UCSD-AML1 (cell line): ENCODE measurements around the gene ZFYVE26.
A peak's percentile ranks its signal among the peaks of the same experiment; 100 is the strongest.

ENCODE experiments used
- DNase-seq: peaks from one replicate; lab custom pipeline; 2025; ENCODE audit not compliant: unreplicated experiment; lab: John Stamatoyannopoulos, UW

The ZFYVE26 gene

DNA sequence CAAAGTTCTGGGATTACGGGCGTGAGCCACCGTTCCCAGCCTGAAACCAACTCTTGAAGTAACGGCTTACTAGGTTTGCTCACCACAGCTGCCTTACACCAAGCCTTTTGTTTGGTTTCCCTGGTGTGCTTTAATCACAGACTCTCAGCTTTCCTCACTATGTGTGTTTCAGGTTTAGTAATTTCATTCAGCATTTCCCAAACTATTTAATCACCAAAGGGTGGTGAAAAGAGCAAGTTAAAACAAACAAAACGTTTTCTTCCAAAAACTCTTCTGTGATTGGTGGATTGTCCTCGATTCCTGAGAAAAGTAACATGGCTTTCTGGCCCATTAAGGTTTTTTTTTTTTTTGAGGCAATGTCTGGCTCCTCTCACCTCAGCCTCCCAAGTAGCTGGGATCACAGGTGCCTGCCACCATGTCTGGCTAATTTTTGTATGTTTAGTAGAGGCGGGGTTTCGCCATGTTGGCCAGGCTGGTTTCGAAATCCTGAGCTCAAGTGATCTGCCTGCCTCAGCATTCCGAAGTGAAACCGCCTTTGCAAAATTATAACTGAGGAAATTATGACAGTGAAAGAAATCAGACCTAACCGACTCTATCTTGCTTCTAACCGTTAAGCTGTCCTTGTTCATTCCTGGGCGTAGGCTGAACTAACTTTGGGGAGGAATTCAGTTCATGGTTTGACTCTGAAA lies 1.5 kb upstream of the ZFYVE26 start:
- DNase-seq: no peak

DNA sequence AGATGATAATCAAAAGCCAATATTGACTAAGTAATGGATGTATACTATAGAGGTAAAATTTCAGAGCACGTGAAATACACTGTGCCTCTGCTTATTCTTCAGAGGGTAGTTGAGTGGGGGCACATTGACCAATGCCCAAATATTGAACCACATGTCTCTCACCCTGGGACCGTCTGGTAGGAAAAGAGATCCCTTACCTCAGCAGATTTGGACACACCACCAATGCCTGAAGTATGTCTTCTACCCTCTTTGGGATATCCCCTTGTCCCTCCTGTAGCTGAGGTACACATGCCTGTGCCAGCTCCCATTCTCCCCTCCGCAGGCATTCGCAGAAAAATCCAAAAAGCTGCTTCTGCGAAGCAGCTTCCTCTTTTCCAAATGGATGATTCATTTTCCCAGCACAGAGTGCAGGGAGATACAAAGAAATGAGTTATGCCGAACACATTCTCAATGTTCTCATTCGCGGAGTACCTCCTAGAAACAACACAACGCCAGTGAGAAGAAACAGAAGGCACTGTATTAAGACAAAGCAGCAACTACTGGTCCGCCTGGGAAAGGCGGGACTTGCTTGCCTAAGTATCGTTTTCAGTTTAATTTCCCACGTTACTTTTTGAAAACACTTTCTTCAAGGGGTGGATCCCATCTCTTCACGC lies 691 bp downstream of the ZFYVE26 start:
- DNase-seq: no peak

DNA sequence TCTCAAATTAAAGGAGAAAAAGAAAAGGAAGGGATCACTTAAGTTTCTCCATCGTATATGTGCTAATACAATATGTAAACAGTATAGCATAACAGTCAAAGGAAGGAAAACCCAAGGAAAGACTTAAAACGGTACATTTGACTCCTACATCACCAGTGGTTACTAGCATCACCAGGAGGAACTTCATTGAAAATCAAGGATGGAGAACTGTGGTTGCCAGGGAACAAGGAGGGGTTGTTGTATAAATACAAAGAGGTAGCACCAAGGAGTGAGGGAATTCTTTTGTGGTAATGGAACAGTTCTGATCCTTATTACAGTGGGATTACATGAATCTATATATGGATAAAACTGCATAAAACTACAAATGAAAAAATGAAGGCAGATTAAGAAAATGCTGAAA lies 1.6 kb downstream of the ZFYVE26 start:
- DNase-seq: no peak

DNA sequence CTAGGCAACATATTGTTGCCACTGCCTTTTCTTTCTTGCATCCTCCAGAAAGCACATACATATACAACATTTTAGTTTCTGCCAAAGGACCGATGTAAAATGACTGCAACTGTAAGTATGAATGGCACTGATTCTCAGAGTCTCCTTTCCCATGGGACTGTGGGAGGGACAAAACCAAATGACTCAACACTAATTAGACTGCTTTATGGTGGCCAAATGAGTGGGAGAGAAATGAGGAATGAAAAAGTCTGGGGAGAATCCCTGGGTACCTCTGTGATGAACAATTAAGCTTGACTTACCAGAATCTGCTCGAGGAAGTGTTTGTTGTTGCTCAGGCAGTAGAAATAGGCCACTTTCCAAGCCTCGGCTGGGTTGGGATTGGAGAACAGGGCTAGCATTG lies 10.1 kb downstream of the ZFYVE26 start:
- no peak for DNase-seq

DNA sequence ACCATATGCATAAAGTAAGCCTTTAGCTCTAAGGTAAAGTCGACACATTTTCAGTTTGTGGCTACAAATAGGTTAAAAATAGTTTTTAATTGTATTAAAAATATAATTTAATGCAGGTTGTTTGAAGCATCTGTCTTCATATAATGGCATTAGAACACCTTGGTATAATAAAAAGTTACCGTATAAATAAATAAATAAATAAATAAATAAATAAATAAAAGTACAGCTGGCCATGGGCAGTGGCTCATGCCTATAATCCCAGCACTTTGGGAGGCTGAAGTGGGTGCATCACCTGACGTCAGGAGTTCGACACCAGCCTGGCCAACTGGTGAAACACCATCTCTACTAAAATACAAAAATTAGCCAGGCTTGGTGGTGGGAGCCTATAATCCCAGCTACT lies 15.6 kb downstream of the ZFYVE26 start:
- DNase-seq: no peak

DNA sequence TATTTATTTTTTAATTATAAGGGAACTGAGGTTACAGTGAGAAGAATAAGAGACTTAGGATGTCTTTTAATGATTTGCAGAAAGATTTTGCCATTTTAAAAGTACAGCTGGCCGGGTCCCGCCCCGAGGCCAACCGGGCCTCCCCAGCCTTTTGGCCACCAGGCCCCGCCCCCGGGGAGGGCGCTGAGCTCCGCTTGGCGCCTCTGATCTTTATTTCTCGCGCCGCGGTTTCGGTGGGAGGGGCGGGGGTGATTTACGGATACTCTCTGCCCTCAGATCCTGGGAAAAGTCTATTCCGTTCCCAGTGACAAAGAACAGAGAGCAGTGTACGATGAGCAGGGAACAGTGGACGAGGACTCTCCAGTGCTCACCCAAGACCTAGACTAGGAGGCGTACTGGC lies 17.7 kb downstream of the ZFYVE26 start:
- no peak for DNase-seq

DNA sequence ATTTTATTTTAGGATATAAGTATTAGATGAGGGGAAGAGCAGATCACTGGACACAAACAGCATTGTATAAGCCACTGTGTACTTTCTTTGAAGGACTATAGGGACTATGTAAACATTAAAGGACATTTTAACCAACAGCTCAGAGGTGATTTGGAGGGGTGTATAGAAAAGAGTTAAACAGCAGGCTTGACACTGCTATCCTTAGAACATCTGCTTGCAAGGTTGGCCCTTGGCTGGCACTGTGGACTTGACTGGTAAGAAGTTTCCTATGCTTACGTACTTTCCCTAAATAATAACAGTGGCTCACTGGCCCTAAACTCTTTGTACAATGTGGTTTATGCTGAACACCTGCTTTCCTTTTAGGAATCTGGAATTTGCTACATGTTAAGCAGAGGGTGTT lies 28.7 kb downstream of the ZFYVE26 start:
- no peak for DNase-seq

DNA sequence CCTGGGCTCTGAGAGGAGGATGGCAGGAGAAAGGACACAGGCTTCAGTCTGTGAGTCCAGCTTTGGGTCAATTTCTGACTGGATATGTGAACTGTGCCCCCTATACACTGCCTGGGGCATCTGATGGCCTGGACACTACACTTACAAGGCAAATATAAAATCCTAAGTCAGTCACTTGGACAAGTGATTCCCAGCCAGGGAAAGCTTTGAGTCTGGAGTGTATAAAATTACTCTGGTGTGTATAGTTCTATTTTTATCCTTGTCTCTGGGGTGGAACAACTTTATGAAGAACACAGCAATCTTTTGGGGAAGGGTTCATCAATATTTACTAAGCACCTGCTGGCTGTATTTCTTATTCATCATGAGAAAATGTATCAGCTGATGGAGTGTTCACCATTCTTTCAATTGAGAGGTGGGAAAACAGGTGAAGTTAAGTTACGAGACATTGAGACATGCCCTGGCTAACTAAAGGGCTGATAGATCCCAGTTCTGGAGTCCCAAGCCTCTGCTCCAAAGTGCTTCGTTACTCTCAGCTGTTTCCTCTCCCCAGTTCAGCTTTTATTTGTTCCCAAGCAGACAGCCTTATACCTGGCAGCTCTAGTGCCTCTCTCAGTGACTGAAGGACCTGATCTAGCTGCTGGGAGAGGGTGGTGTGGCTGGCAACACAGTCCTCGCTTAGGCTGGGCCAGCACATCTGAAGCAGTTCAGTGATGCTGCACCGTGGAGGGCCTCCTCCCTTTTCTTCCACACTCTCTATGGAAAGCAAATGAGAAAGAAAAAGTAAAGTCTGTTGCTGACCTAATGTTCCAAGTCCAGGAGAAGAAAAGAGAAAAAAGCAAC lies 30.9 kb downstream of the ZFYVE26 start:
- no peak for DNase-seq

DNA sequence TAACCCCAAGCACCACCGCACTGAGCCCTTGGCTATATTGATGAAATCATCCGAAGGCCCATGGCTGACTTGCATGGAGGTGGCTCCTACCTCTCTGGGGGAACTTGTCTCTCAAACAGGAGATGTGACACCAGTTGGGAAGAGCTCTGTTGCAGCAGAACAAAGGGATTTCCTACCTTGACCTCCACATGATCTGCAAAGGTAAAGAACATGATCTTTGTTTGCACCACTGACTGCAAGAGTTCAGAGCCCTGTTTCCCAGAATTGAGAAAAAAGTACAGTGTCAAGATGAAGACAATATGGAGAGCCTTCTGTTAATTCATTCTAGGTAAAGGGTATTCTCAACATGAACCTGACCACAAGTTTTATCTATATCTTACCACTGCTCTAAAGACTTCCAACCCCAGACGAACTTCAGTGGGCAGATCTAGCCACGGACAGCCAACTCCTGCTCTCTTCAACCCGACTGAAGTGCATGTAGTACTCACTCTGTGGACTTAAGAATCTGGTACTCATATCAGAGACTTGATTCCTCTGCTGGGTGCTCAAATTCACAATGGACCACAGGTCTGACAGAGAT lies 32.1 kb downstream of the ZFYVE26 start:
- no peak for DNase-seq

DNA sequence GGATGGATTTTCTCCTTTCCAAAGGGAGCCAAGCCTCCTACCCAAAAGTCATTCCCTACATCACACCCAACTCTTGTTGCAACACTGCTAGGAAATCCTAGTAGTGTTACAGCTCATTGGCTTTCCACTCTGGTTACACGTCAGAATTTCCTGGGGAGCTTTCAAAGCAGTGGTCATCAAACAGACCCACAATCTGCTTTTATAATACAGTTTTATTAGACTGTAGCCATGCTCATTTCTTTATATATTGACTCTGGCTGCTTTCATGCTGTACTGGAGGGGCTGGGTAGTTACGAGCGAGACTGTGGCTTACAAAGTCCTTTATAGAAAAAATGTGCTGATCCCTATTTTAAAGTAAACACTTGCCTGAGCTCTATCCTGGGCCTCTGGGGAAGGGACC lies 34.3 kb downstream of the ZFYVE26 start:
- no peak for DNase-seq

DNA sequence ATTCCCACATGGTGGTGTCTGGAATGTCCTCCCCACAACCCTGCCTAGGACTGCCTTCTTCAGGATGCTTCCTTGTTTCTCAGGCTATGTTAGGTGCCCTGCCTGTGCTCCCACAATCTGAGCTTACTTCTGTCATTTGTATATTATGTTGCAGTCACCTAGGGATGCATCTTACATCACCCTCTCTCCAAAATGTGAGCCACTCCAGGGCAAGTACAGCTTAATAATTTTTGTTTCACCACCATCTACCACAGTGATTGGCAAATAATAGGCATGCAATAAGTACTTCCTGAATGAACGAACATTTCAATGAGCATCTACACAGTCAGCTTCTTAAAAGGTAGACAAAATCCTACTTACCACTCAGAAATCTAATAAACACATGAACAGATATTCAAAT lies 37.6 kb downstream of the ZFYVE26 start:
- no peak for DNase-seq

DNA sequence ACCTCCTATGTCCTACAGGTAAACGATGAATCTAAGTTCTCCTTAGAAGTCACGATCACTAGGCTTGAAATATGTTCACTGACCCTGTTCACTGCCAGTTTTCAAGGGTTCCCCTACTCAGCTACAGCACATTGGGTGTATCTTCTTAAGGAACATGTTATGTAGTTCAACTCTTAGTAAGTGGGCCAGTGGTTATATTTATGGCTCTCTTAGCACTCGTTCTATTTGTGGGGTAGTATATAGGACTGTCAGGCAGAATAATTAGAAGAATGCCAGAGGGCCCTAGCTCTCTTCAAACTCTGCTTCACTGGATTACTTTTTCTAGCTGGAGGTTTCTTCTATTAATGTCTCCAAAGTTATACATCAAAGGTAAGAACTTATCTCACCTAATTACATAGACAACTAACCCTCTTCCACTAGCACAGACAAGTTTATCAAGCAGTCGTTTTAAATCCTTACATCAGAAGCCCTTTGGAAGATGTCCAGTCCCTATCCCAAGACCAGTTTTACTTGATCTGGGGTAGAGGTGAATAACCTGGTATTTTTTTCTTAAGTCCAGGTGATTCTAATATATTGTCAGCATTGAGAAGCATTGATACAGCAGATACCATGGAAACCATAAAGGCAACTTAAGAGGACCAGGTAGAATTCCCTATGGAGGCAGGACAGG lies 39.6 kb downstream of the ZFYVE26 start:
- DNase-seq: no peak

DNA sequence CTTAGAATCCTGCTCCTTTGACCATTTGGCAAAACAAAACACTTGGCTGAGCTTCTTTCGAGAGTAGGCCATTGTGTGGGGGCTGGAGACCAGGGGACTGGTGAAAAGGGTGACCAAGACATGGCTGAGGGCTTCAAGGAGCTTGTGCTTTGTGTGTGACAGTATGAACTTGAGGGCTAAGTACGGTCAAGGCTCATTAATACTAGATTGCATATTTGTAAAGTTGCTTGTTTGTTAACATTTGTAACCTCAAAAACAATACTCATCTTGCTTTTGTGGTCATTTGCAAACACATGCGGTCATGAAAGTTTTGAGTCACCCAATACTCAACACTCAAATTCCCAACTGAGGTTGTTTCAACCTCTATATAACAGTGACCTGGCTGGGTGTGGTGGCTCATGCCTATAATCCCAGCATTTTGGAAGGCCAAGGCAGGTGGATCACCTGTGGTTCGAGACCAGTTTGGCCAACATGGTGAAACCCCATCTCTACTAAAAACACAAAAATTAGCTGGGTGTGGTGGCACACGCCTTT lies 42.5 kb downstream of the ZFYVE26 start:
- no peak for DNase-seq

DNA sequence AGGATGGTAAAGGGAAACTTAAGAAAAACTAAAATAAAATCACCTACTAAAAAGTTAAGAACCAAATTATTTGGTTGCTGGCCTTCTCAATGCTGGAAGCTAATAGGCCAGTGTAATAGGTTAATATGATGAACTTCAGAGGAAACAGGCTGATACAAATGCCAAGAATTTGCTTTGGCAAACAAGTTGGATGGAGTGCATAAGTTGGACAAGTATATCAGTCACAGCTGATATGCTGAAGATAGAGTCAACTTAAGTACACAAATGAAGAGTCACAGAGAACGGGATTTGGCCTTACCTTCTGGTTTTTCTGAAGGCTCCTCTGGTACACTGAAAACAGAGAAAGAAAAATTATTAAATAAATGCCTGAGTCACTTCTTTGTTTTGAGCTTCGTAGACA lies 48.2 kb downstream of the ZFYVE26 start:
- DNase-seq: no peak

DNA sequence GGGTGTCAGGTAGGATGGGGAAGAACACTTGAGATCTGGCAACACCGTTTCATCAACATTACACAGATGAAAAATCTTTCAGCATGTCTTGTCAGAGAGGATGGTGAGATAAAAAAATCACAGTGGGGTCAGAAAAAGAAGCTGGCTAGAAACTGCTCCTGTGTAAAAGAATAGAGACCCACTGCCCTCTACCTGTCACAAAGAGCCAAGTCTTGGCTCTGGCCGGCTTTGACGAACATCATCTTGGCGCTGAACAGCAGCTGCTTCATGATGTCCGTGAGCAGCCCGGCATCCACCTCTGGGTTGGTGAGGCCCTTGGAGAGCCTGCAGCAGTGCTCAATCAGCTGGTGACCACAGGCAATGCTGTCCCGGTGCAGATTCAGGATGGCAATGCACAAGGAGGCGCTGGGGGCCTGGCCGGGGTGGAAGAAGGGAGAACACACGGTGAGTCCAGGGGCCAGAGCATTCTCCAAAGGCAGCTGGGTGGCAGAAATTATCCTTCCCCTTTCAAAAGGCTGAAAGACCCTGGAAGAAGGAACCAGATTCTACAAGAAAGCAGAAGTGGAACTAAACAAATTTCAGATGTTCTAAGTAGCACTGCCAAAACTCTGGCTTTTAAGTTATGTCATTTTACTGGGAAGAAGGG lies 50.2 kb downstream of the ZFYVE26 start:
- DNase-seq: no peak

DNA sequence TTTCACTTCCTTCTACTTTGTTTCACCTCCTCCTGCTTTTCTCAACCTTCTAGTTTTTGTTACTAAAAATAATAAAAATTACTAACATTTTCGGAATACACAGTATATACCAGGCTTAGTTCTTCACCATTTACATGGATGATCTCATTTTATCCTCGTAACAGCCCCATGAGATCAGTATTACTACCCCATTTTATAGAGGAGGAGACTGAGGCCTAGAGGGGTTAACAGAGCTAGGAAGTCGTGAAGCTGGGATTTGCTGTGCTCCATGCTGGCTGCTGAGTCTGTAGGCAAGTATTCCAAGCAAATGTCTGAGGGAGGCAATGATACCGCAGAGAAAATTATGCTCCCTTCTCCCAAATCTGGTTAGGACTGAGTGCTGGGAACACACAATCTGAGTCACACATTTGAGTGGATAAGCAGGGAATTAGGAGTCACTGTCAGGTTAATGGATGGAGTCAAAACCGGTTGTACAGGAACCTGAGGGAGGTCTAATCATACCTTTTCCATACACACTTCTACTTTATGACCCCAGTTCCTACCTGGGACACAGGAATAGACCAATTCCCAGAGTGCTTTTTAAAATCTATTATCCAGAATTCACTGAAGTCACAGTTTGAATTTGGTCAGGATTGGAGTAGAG lies 51.1 kb downstream of the ZFYVE26 start:
- DNase-seq: no peak

DNA sequence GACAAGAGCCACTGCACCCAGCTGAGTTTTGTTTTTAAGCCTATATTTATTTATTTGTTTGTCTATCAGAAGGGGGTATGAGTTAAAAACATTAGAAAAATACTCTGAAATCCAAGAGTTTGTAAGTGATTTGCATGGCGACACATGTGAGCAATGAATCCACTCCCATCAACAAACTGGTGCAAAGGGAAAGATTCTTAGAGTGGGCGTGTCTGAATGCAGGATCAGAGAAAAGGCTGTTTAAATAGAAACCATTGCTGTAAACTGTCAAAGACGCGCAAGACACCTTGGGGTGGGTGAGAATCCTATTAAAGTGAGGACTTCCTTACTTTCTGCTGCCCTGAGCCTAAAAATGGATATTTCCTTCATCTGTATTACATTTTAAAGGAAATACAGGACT lies 51.9 kb downstream of the ZFYVE26 start:
- no peak for DNase-seq

DNA sequence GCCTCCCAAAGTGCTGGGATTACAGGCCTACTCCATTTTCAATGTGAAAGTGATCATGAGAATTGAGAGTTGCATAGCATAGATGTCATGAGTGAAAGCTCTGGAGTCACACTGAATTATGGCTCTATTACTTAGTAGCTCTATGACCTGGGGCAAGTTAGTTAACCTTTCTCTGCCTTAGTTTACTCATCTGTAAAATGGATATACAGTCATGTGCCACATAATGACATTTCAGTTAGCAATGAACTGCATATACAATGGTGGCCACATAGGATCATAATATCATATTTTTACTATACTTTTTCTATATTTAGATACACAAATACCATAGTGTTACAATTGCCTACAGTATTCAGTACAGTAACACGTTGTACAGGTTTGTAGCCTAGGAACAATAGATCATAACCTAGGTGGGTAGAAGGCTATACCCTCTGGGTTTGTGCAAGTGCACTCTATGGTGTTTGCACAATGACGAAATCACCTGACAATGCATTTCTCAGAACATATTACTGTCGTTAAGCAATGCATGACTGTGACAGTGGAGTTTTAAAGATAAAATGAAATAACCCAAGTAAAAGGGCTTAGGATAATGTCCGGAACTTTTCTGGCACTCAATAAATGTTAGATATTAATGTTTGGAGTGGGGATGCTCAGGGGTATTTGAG lies 53.1 kb downstream of the ZFYVE26 start:
- no peak for DNase-seq

DNA sequence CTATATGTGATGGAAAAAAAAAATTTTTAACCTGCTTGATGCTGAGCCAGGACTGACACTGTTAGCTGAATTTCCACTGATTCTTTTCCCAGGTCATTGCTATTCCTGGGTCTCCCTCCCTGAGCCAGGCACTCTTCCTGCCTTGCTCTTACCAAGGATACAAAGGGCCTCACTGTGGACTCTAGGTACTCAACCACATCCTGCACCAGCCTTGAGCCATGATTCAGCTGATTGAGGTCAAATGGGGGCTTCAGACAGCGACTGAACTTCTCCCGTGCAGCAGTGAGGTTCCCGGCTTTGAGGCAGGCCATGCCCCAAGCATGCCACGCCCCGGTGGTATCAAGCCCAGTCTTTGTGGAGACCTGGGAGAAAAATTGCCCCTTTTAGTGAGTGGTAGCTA lies 54.3 kb downstream of the ZFYVE26 start:
- DNase-seq: peak; percentile 11
